Astrocyte (in vitro differentiated cells and primary cell): ENCODE data around the gene FAM170B.

Source experiments
- CTCF ChIP-seq: IDR thresholded peaks from 2 replicates; pipeline ENCODE4 v1.5.1; 2011; ENCODE audit warnings: low read depth, mild to moderate bottlenecking, inconsistent platforms, low read length, moderate library complexity; ENCODE audit not compliant: insufficient read depth
- EZH2 ChIP-seq: IDR thresholded peaks from 2 replicates; pipeline ENCODE4 v1.6.1; 2012; ENCODE audit warnings: mild to moderate bottlenecking, low read length, inconsistent platforms; ENCODE audit not compliant: insufficient read depth

GRCh38 chr10:49107887-49108267, 25.9 kb downstream of the FAM170B start:
- TF ChIP-seq CTCF (no peak), EZH2 (no peak)
